H9 (cell line): ENCODE measurements around the gene MATN1. TPM values are rescaled to one million over a fixed set of nuclear protein-coding genes. Genes with fewer than 3 reads are reported as not detected.

Experiments used
- DNase-seq: peaks from one replicate; pipeline ENCODE4 v3.0.0-alpha.2; 2017
- H2AFZ ChIP-seq: one replicate; pipeline ENCODE4 v1.6.1; 2013; ENCODE audit warnings: mild to moderate bottlenecking, low read length, control low read depth, moderate library complexity
- H2AK5ac ChIP-seq: 2 replicates; pipeline ENCODE4 v1.6.1; 2013; ENCODE audit warnings: low read length, control low read depth, mixed read lengths; ENCODE audit not compliant: insufficient read length
- H2BK120ac ChIP-seq: one replicate; pipeline ENCODE4 v1.6.1; 2013; ENCODE audit warnings: low read depth, mild to moderate bottlenecking, low read length, control low read depth, inconsistent platforms; ENCODE audit not compliant: poor library complexity, severe bottlenecking
- H2BK12ac ChIP-seq: 2 replicates; pipeline ENCODE4 v1.6.1; 2013; ENCODE audit warnings: low read length, control low read depth, mixed read lengths, low read depth; ENCODE audit not compliant: insufficient read length
- H2BK15ac ChIP-seq: 2 replicates; pipeline ENCODE4 v1.6.1; 2013; ENCODE audit warnings: low read depth, low read length, control low read depth
- H2BK20ac ChIP-seq: one replicate; pipeline ENCODE4 v1.6.1; 2013; ENCODE audit warnings: low read depth, mild to moderate bottlenecking, low read length, control low read depth, inconsistent platforms; ENCODE audit not compliant: poor library complexity, severe bottlenecking
- H2BK5ac ChIP-seq: 2 replicates; pipeline ENCODE4 v1.6.1; 2013; ENCODE audit warnings: low read length, control low read depth, mixed read lengths; ENCODE audit not compliant: insufficient read length
- H3K14ac ChIP-seq: 2 replicates; pipeline ENCODE4 v1.6.1; 2013; ENCODE audit warnings: low read length, control low read depth; ENCODE audit not compliant: insufficient read depth
- H3K18ac ChIP-seq: 2 replicates; pipeline ENCODE4 v1.6.1; 2013; ENCODE audit warnings: low read depth, mild to moderate bottlenecking, mixed read lengths, low read length, control low read depth; ENCODE audit not compliant: insufficient read length
- H3K23ac ChIP-seq: 2 replicates; pipeline ENCODE4 v1.6.1; 2013; ENCODE audit warnings: low read length, control low read depth, mixed read lengths, low read depth; ENCODE audit not compliant: insufficient read length
- H3K23me2 ChIP-seq: 2 replicates; pipeline ENCODE4 v1.6.1; 2013; ENCODE audit warnings: low read depth, mild to moderate bottlenecking, mixed read lengths, low read length, control low read depth; ENCODE audit not compliant: insufficient read length, poor library complexity, severe bottlenecking
- H3K27ac ChIP-seq: 2 replicates; pipeline ENCODE4 v1.5.1; 2013; ENCODE audit warnings: low read length, control low read depth, mixed read lengths, low read depth; ENCODE audit not compliant: insufficient read length
- H3K27me3 ChIP-seq: 2 replicates; pipeline ENCODE4 v1.6.1; 2013; ENCODE audit warnings: low read length, control low read depth, inconsistent platforms; ENCODE audit not compliant: insufficient read depth
- H3K4ac ChIP-seq: 2 replicates; pipeline ENCODE4 v1.6.1; 2013; ENCODE audit warnings: low read depth, mild to moderate bottlenecking, control low read depth, inconsistent platforms, low read length, moderate library complexity
- H3K4me1 ChIP-seq: 2 replicates; pipeline ENCODE4 v1.6.1; 2013; ENCODE audit warnings: low read length, control low read depth, inconsistent platforms; ENCODE audit not compliant: insufficient read depth
- H3K4me2 ChIP-seq: 2 replicates; pipeline ENCODE4 v1.6.1; 2013; ENCODE audit warnings: low read length, control low read depth, mixed read lengths; ENCODE audit not compliant: insufficient read length, insufficient read depth
- H3K56ac ChIP-seq: 2 replicates; pipeline ENCODE4 v1.6.1; 2013; ENCODE audit warnings: low read depth, mild to moderate bottlenecking, mixed read lengths, low read length, control low read depth; ENCODE audit not compliant: insufficient read length
- H3K79me1 ChIP-seq: 2 replicates; pipeline ENCODE4 v1.6.1; 2013; ENCODE audit warnings: low read depth, mild to moderate bottlenecking, moderate library complexity, low read length, control low read depth, inconsistent platforms; ENCODE audit not compliant: insufficient read depth, poor library complexity, severe bottlenecking
- H3K79me2 ChIP-seq: 2 replicates; pipeline ENCODE4 v1.6.1; 2013; ENCODE audit warnings: low read length, control low read depth, inconsistent platforms; ENCODE audit not compliant: insufficient read depth
- H3K9ac ChIP-seq: 2 replicates; pipeline ENCODE4 v1.6.1; 2013; ENCODE audit warnings: low read length, control low read depth, mixed read lengths; ENCODE audit not compliant: insufficient read length; ENCODE audit errors: extremely low read depth
- H3K9me3 ChIP-seq: one replicate; pipeline ENCODE4 v1.6.1; 2013; ENCODE audit warnings: low read depth, low read length, inconsistent platforms; ENCODE audit not compliant: control insufficient read depth
- H3T11ph ChIP-seq: one replicate; pipeline ENCODE4 v1.6.1; 2013; ENCODE audit warnings: mild to moderate bottlenecking, low read length, control low read depth, inconsistent platforms
- H4K20me1 ChIP-seq: one replicate; pipeline ENCODE4 v1.6.1; 2013; ENCODE audit not compliant: control insufficient read depth, insufficient read length, insufficient read depth
- H4K5ac ChIP-seq: 2 replicates; pipeline ENCODE4 v1.6.1; 2013; ENCODE audit warnings: low read depth, mild to moderate bottlenecking, mixed read lengths, low read length, control low read depth; ENCODE audit not compliant: insufficient read length
- H4K8ac ChIP-seq: replicated peaks from 2 replicates; pipeline ENCODE4 v1.6.1; 2013; ENCODE audit warnings: low read length, control low read depth, mixed read lengths, low read depth; ENCODE audit not compliant: insufficient read length
- H4K91ac ChIP-seq: 2 replicates; pipeline ENCODE4 v1.6.1; 2013; ENCODE audit warnings: low read depth, mild to moderate bottlenecking, moderate library complexity, mixed read lengths, low read length, control low read depth; ENCODE audit not compliant: insufficient read length
- H3K27ac Mint-ChIP-seq, 3 experiments: 2 replicates in 2 of 3; 3 replicates in 1 of 3; pipeline ENCODE4 v1.8.0; 2020 to 2021; ENCODE audit warnings: mixed read lengths in 3 of 3, mild to moderate bottlenecking in 1 of 3, moderate library complexity in 1 of 3
- H3K27me3 Mint-ChIP-seq: 2 replicates; pipeline ENCODE4 v1.8.0; 2021; ENCODE audit warnings: low read depth, mild to moderate bottlenecking, moderate library complexity, mixed read lengths
- H3K36me3 Mint-ChIP-seq, 3 experiments: 2 replicates in 2 of 3; 3 replicates in 1 of 3; pipeline ENCODE4 v1.8.0; 2020 to 2021; ENCODE audit warnings: low read depth in 3 of 3, mixed read lengths in 3 of 3; ENCODE audit not compliant: insufficient read depth in 1 of 3
- H3K4me1 Mint-ChIP-seq, 2 experiments: 2 replicates each; pipeline ENCODE4 v1.8.0; 2020; ENCODE audit warnings: mixed read lengths in 2 of 2
- H3K4me3 Mint-ChIP-seq, 2 experiments: 2 replicates in 1 of 2; 3 replicates in 1 of 2; pipeline ENCODE4 v1.8.0; 2020 to 2021; ENCODE audit warnings: mild to moderate bottlenecking in 2 of 2, mixed read lengths in 2 of 2, moderate library complexity in 1 of 2
- H3K9me3 Mint-ChIP-seq, 2 experiments: 2 replicates in 1 of 2; 3 replicates in 1 of 2; pipeline ENCODE4 v1.8.0; 2020; ENCODE audit warnings: mild to moderate bottlenecking in 2 of 2, mixed read lengths in 2 of 2, moderate library complexity in 1 of 2
- WGBS: extraction: QIAGEN DNeasy Blood & Tissue Kit; methylation state at CpG from one replicate; pipeline ENCODE4 v1.1.7; 2013; ENCODE audit warnings: missing lambda C conversion rate, low lambda C conversion rate, mixed read lengths; ENCODE audit not compliant: insufficient read length; ENCODE audit errors: extremely low coverage; 5-methylcytosine and 5-hydroxymethylcytosine counted together
- total RNA-seq: library from RNA; stranded (reverse); gene quantifications from 2 replicates; pipeline ENCODE4 v1.2.1, GENCODE V29; 2021
- TF ChIP-seq, protein P1 (sequence below): fragments of 200-600 bp; sonication (generic); conservative IDR thresholded peaks from 3 replicates; pipeline ENCODE4 v1.8.0; 2021; ENCODE audit warnings: antibody characterized with exemption, mild to moderate bottlenecking

Gene MATN1
- total RNA-seq, 1 experiment from 2014 or later = not detected

- Histone ChIP-seq H3K9me3 (no peaks in the 10 kb centered on the region), H2BK15ac (no peak overlapping the region), H2AFZ (no peak overlapping the region), H2AK5ac (no peak overlapping the region), H3K9ac (no peak overlapping the region), H3K56ac (no peak overlapping the region), H4K91ac (no peak overlapping the region), H3K79me1 (no peaks in the 10 kb centered on the region), H3K23ac (no peak overlapping the region), H2BK12ac (no peak overlapping the region), H3K4me1 (no peaks in the 10 kb centered on the region), H2BK20ac (no peak overlapping the region), H3K27me3 (no peaks in the 10 kb centered on the region), H3K18ac (no peak overlapping the region), H3K14ac (no peak overlapping the region), H2BK5ac (no peak overlapping the region), H3K4ac (no peak overlapping the region), H3T11ph (no peak overlapping the region), H4K20me1 (no peaks in the 10 kb centered on the region), H3K79me2 (no peaks in the 10 kb centered on the region), H3K4me2 (no peak overlapping the region), H2BK120ac (no peak overlapping the region), H4K5ac (no peak overlapping the region), H3K23me2 (no peaks in the 10 kb centered on the region), H4K8ac (no peak overlapping the region), H3K27ac (no peak overlapping the region)
- TF ChIP-seq, protein P1, sequence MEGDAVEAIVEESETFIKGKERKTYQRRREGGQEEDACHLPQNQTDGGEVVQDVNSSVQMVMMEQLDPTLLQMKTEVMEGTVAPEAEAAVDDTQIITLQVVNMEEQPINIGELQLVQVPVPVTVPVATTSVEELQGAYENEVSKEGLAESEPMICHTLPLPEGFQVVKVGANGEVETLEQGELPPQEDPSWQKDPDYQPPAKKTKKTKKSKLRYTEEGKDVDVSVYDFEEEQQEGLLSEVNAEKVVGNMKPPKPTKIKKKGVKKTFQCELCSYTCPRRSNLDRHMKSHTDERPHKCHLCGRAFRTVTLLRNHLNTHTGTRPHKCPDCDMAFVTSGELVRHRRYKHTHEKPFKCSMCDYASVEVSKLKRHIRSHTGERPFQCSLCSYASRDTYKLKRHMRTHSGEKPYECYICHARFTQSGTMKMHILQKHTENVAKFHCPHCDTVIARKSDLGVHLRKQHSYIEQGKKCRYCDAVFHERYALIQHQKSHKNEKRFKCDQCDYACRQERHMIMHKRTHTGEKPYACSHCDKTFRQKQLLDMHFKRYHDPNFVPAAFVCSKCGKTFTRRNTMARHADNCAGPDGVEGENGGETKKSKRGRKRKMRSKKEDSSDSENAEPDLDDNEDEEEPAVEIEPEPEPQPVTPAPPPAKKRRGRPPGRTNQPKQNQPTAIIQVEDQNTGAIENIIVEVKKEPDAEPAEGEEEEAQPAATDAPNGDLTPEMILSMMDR = no peak
- Mint-ChIP-seq H3K4me3 (no peak overlapping the region), H3K4me1 (peaks cover 19 to 30% of the 10 kb centered on the region in 2 experiments), H3K27ac (no peak overlapping the region; a peak in 1 of 7 replicates), H3K27me3 (peaks cover 4% of the 10 kb centered on the region), H3K36me3 (peaks cover 0 to 5% (median 0%) of the 10 kb centered on the region in 3 experiments; a peak in 1 of 7 replicates), H3K9me3 (peaks cover 0 to 4% of the 10 kb centered on the region in 2 experiments; a peak in 2 of 5 replicates)
- no peak for DNase-seq
- no CpG with 5 or more reads among the region's 18 CpGs for WGBS
These were observed 37.4 kb upstream of the MATN1 start for GRCh38 chr1:30760596-30761324.
